ENCODE results near the gene FHIT.

FHIT gene

GRCh38 chr3:60594025-60594424, 657.2 kb downstream of the FHIT start:
- Histone ChIP-seq H3K79me1 (ENCODE audit: low read length) (no peaks in the 10 kb centered on the region), H2BK120ac (ENCODE audit: low read depth, low read length) (no peak overlapping the region)
- DNase-seq, result no peak

DNA sequence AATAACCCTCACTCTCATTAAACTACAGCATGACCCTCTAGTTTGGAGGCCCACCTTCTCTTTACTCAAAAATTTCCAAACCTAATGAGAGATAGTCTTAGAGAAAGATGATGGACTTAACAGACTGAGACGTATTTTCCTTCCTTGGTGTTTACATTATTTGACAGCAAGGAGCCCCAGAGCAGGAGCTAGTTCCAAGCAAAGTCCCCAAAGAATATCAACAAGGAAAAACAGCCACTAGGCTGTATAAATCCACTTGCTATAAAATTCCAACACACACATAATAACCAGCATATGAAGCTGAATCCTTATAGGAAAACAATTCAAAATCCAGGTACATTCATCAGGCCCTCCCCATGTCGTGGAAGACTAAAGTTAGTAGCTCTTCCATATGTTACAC, 660.0 kb downstream of the FHIT start:
- H3K4me3 ChIP-seq (ENCODE audit: low read length), result no peak overlapping the region
- H3K23ac ChIP-seq (ENCODE audit: low read length), result no peak overlapping the region
- H3K4ac ChIP-seq (ENCODE audit: low read depth, low read length), result no peak overlapping the region
- no peak overlapping the region for H3K4me2 ChIP-seq (ENCODE audit: low read length)
- no peaks in the 10 kb centered on the region for H3K4me1 ChIP-seq (ENCODE audit: control insufficient read depth, low read depth, low read length)
- H3K27me3 ChIP-seq (ENCODE audit: insufficient read depth, low read length, poor library complexity), result no peaks in the 10 kb centered on the region
- H4K8ac ChIP-seq (ENCODE audit: low read depth, low read length), result no peak overlapping the region
- H2BK5ac ChIP-seq (ENCODE audit: low read length), result no peak overlapping the region
- H2BK120ac ChIP-seq (ENCODE audit: low read depth, low read length), result no peak overlapping the region
- WGBS (ENCODE audit: extremely low coverage, insufficient coverage, low lambda C conversion rate), result no CpG with 5 or more reads among the region's 2 CpGs
- H3K18ac ChIP-seq (ENCODE audit: low read length), result no peak overlapping the region
- no peaks in the 10 kb centered on the region for H3K79me2 ChIP-seq (ENCODE audit: control insufficient read depth, insufficient read depth, low read length)
- DNase-seq, result no peak
- no peak overlapping the region for H3K27ac ChIP-seq (ENCODE audit: low read depth, low read length)
- H2BK15ac ChIP-seq (replicated peaks; ENCODE audit: low read depth), result no peak overlapping the region
- no peaks in the 10 kb centered on the region for H3K79me1 ChIP-seq (ENCODE audit: low read length)
- no peak overlapping the region for H4K5ac ChIP-seq (ENCODE audit: low read length)
- no peak overlapping the region for H3K9ac ChIP-seq (ENCODE audit: low read length)
- no peak overlapping the region for H2AK5ac ChIP-seq (ENCODE audit: low read length)
- H3K56ac ChIP-seq (ENCODE audit: low read length), result no peak overlapping the region
- no peaks in the 10 kb centered on the region for H3K36me3 ChIP-seq (ENCODE audit: control insufficient read depth, insufficient read depth, low read length)

More at GRCh38 chr3:60594025-60594424, 657.2 kb downstream of the FHIT start:
- H3K36me3 ChIP-seq (ENCODE audit: control insufficient read depth, insufficient read depth, low read length), result no peaks in the 10 kb centered on the region
- no peak overlapping the region for H2BK15ac ChIP-seq (replicated peaks; ENCODE audit: low read depth)
- H3K4me2 ChIP-seq (ENCODE audit: low read length), result no peak overlapping the region
- no peaks in the 10 kb centered on the region for H3K27me3 ChIP-seq (ENCODE audit: insufficient read depth, low read length, poor library complexity)
- H4K8ac ChIP-seq (ENCODE audit: low read depth, low read length), result no peak overlapping the region
- H3K56ac ChIP-seq (ENCODE audit: low read length), result no peak overlapping the region
- no peak overlapping the region for H3K23ac ChIP-seq (ENCODE audit: low read length)
- no peak overlapping the region for H2AK5ac ChIP-seq (ENCODE audit: low read length)
- H4K5ac ChIP-seq (ENCODE audit: low read length), result no peak overlapping the region
- no peak overlapping the region for H2BK5ac ChIP-seq (ENCODE audit: low read length)
- no peak overlapping the region for H3K18ac ChIP-seq (ENCODE audit: low read length)
- no peaks in the 10 kb centered on the region for H3K79me2 ChIP-seq (ENCODE audit: control insufficient read depth, insufficient read depth, low read length)
- no CpG with 5 or more reads among the region's 6 CpGs for WGBS (ENCODE audit: extremely low coverage, insufficient coverage, low lambda C conversion rate)
- no peak overlapping the region for H3K9ac ChIP-seq (ENCODE audit: low read length)
- no peaks in the 10 kb centered on the region for H3K4me1 ChIP-seq (ENCODE audit: control insufficient read depth, low read depth, low read length)
- no peak overlapping the region for H3K4me3 ChIP-seq (ENCODE audit: low read length)
- H3K4ac ChIP-seq (ENCODE audit: low read depth, low read length), result no peak overlapping the region
- no peak overlapping the region for H3K27ac ChIP-seq (ENCODE audit: low read depth, low read length)

DNA sequence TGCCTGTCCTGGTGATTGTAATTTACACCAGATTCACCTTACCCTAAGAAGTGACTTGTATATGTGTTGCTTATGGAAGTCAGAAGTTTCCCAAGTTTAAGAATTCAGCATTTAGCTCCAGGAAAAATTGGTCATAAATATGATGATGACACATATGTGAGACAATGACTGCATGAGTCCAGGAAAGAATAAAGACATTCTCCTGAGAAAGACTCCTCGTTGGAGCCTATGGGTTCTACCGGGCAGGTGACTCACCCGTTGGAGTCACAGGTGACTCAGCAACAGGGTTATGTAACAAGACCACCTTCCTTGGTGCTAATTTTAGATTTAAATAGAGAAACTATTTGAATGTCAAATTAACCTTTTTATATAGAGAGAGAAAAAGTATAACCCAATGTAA, 662.4 kb downstream of the FHIT start:
- Histone ChIP-seq H2BK15ac (replicated peaks; ENCODE audit: low read depth) (no peak overlapping the region), H3K36me3 (ENCODE audit: control insufficient read depth, insufficient read depth, low read length) (no peaks in the 10 kb centered on the region), H3K27me3 (ENCODE audit: insufficient read depth, low read length, poor library complexity) (no peaks in the 10 kb centered on the region), H3K23ac (ENCODE audit: low read length) (no peak overlapping the region), H3K4me2 (ENCODE audit: low read length) (no peak overlapping the region), H3K4me3 (ENCODE audit: low read length) (no peak overlapping the region), H4K5ac (ENCODE audit: low read length) (no peak overlapping the region), H4K8ac (ENCODE audit: low read depth, low read length) (no peak overlapping the region), H3K56ac (ENCODE audit: low read length) (no peak overlapping the region), H3K79me2 (ENCODE audit: control insufficient read depth, insufficient read depth, low read length) (no peaks in the 10 kb centered on the region), H2BK120ac (ENCODE audit: low read depth, low read length) (no peak overlapping the region), H3K79me1 (ENCODE audit: low read length) (no peaks in the 10 kb centered on the region), H2AK5ac (ENCODE audit: low read length) (no peak overlapping the region), H3K27ac (ENCODE audit: low read depth, low read length) (no peak overlapping the region), H3K4ac (ENCODE audit: low read depth, low read length) (no peak overlapping the region), H2BK5ac (ENCODE audit: low read length) (no peak overlapping the region), H3K9ac (ENCODE audit: low read length) (no peak overlapping the region), H3K18ac (ENCODE audit: low read length) (no peak overlapping the region), H3K4me1 (ENCODE audit: control insufficient read depth, low read depth, low read length) (no peaks in the 10 kb centered on the region)
- WGBS (ENCODE audit: extremely low coverage, insufficient coverage, low lambda C conversion rate), result no CpG with 5 or more reads among the region's 3 CpGs
- no peak for DNase-seq

GRCh38 chr3:60585918-60586317, 665.3 kb downstream of the FHIT start:
- WGBS (ENCODE audit: extremely low coverage, insufficient coverage, low lambda C conversion rate), result no CpG with 5 or more reads among the region's 1 CpG
- H4K8ac ChIP-seq (ENCODE audit: low read depth, low read length), result no peak overlapping the region

GRCh38 chr3:60584250-60584649, 667.0 kb downstream of the FHIT start:
- Histone ChIP-seq H3K27me3 (ENCODE audit: insufficient read depth, low read length, poor library complexity) (no peaks in the 10 kb centered on the region), H3K56ac (ENCODE audit: low read length) (no peak overlapping the region), H4K5ac (ENCODE audit: low read length) (no peak overlapping the region), H2AK5ac (ENCODE audit: low read length) (no peak overlapping the region), H2BK5ac (ENCODE audit: low read length) (no peak overlapping the region), H3K79me1 (ENCODE audit: low read length) (no peaks in the 10 kb centered on the region), H3K4me2 (ENCODE audit: low read length) (no peak overlapping the region), H3K23ac (ENCODE audit: low read length) (no peak overlapping the region), H3K4ac (ENCODE audit: low read depth, low read length) (no peak overlapping the region), H3K79me2 (ENCODE audit: control insufficient read depth, insufficient read depth, low read length) (no peaks in the 10 kb centered on the region), H3K36me3 (ENCODE audit: control insufficient read depth, insufficient read depth, low read length) (no peaks in the 10 kb centered on the region), H3K9ac (ENCODE audit: low read length) (no peak overlapping the region), H4K8ac (ENCODE audit: low read depth, low read length) (no peak overlapping the region), H2BK120ac (ENCODE audit: low read depth, low read length) (no peak overlapping the region), H3K4me3 (ENCODE audit: low read length) (no peak overlapping the region), H3K4me1 (ENCODE audit: control insufficient read depth, low read depth, low read length) (no peaks in the 10 kb centered on the region), H3K27ac (ENCODE audit: low read depth, low read length) (no peak overlapping the region), H3K18ac (ENCODE audit: low read length) (no peak overlapping the region), H2BK15ac (replicated peaks; ENCODE audit: low read depth) (no peak overlapping the region)
- WGBS (ENCODE audit: extremely low coverage, insufficient coverage, low lambda C conversion rate), result no CpG with 5 or more reads among the region's 2 CpGs
- DNase-seq, result no peak

More at GRCh38 chr3:60585918-60586317, 665.3 kb downstream of the FHIT start:
- no peaks in the 10 kb centered on the region for H3K79me1 ChIP-seq (ENCODE audit: low read length)
- H3K4ac ChIP-seq (ENCODE audit: low read depth, low read length), result no peak overlapping the region
- no peaks in the 10 kb centered on the region for H3K27me3 ChIP-seq (ENCODE audit: insufficient read depth, low read length, poor library complexity)
- no peak overlapping the region for H2BK5ac ChIP-seq (ENCODE audit: low read length)
- H2BK120ac ChIP-seq (ENCODE audit: low read depth, low read length), result no peak overlapping the region
- no peaks in the 10 kb centered on the region for H3K4me1 ChIP-seq (ENCODE audit: control insufficient read depth, low read depth, low read length)
- H3K18ac ChIP-seq (ENCODE audit: low read length), result no peak overlapping the region
- no peak overlapping the region for H3K56ac ChIP-seq (ENCODE audit: low read length)
- no peak overlapping the region for H4K5ac ChIP-seq (ENCODE audit: low read length)
- H3K27ac ChIP-seq (ENCODE audit: low read depth, low read length), result no peak overlapping the region
- no peaks in the 10 kb centered on the region for H3K79me2 ChIP-seq (ENCODE audit: control insufficient read depth, insufficient read depth, low read length)
- H2AK5ac ChIP-seq (ENCODE audit: low read length), result no peak overlapping the region
- H3K23ac ChIP-seq (ENCODE audit: low read length), result no peak overlapping the region
- H3K4me2 ChIP-seq (ENCODE audit: low read length), result no peak overlapping the region
- no peak for DNase-seq
- no peaks in the 10 kb centered on the region for H3K36me3 ChIP-seq (ENCODE audit: control insufficient read depth, insufficient read depth, low read length)
- no peak overlapping the region for H2BK15ac ChIP-seq (replicated peaks; ENCODE audit: low read depth)
- no peak overlapping the region for H3K9ac ChIP-seq (ENCODE audit: low read length)
- no peak overlapping the region for H3K4me3 ChIP-seq (ENCODE audit: low read length)

DNA sequence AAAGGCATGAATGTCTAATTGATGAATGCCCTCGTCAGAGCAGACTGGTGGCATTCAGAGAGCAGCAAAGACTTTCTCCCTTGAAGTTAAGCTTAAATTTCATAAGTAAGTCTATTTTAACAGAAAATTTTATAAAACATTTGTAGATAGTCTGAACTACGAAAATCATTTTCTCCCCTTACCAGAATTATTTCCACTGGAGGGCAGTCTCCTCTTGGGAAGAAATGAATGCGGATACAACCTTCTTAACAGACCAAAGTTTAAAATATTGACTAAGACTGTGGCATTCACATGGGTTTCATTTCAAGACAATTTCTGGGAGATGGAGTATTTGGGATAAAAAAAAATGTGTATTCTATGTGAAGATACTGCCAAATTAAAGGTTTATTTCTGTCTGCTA, 669.0 kb downstream of the FHIT start:
- no peak overlapping the region for H3K23ac ChIP-seq (ENCODE audit: low read length)
- H2BK15ac ChIP-seq (replicated peaks; ENCODE audit: low read depth), result no peak overlapping the region
- no peak overlapping the region for H3K9ac ChIP-seq (ENCODE audit: low read length)
- no peak overlapping the region for H2AK5ac ChIP-seq (ENCODE audit: low read length)
- no peaks in the 10 kb centered on the region for H3K4me1 ChIP-seq (ENCODE audit: control insufficient read depth, low read depth, low read length)
- no CpG with 5 or more reads among the region's 3 CpGs for WGBS (ENCODE audit: extremely low coverage, insufficient coverage, low lambda C conversion rate)
- no peaks in the 10 kb centered on the region for H3K36me3 ChIP-seq (ENCODE audit: control insufficient read depth, insufficient read depth, low read length)
- no peak for DNase-seq
- H3K27ac ChIP-seq (ENCODE audit: low read depth, low read length), result no peak overlapping the region
- H3K4me2 ChIP-seq (ENCODE audit: low read length), result no peak overlapping the region
- H4K8ac ChIP-seq (ENCODE audit: low read depth, low read length), result no peak overlapping the region
- H3K4me3 ChIP-seq (ENCODE audit: low read length), result no peak overlapping the region
- H4K5ac ChIP-seq (ENCODE audit: low read length), result no peak overlapping the region
- H3K18ac ChIP-seq (ENCODE audit: low read length), result no peak overlapping the region
- no peak overlapping the region for H2BK5ac ChIP-seq (ENCODE audit: low read length)
- no peaks in the 10 kb centered on the region for H3K79me2 ChIP-seq (ENCODE audit: control insufficient read depth, insufficient read depth, low read length)
- no peak overlapping the region for H2BK120ac ChIP-seq (ENCODE audit: low read depth, low read length)
- no peak overlapping the region for H3K4ac ChIP-seq (ENCODE audit: low read depth, low read length)
- H3K56ac ChIP-seq (ENCODE audit: low read length), result no peak overlapping the region
- H3K79me1 ChIP-seq (ENCODE audit: low read length), result no peaks in the 10 kb centered on the region
- H3K27me3 ChIP-seq (ENCODE audit: insufficient read depth, low read length, poor library complexity), result no peaks in the 10 kb centered on the region
